NCI-H82 treated with DMSO at 0.1 percent for 48 hours (cell line): ENCODE measurements around the gene TPRA1.
A peak's percentile ranks its signal among the peaks of the same experiment; 100 is the strongest.
"Not testable (repeated sequence)": the region's sequence is repeated elsewhere in the genome, so short reads cannot be mapped to it uniquely, and the experiment has no call there.

Experiments used
- DNase-seq: peaks from one replicate; lab custom pipeline; 2025; ENCODE audit not compliant: unreplicated experiment; lab: John Stamatoyannopoulos, UW

TPRA1 gene

DNA sequence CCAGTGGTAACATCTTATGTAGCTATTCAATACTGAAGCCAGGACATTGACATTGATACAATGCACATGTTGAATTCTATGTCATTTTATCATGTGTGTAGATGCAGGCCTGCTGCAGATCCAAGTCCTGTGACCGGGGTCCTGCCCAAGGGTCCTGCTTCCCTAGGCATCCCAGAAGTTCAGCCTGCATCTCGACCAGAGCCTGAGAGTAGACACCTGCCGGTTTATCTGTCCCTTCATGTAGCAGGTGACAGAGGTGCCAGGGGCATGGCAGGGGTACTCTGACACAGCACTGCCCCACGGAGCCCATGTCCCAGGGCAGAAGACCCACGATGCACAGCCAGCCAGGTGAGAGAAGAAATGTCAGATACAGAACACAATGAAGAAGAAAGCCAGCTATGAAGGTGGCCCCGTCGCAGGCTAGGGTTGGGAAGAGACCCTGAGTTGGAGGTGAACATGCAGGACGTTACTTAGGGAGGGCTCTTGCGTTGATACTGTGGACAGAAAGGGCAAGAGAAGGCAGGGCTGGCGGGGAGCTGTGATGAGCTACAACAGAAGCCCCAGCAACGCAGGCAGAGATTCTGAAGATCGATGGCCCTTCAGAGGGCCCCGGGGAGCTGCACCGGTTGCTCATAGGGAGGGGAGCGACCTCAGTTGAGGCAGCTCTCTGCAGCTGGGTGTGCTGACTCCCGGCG is 51.0 kb downstream of the TPRA1 start:
- DNase-seq: no peak

DNA sequence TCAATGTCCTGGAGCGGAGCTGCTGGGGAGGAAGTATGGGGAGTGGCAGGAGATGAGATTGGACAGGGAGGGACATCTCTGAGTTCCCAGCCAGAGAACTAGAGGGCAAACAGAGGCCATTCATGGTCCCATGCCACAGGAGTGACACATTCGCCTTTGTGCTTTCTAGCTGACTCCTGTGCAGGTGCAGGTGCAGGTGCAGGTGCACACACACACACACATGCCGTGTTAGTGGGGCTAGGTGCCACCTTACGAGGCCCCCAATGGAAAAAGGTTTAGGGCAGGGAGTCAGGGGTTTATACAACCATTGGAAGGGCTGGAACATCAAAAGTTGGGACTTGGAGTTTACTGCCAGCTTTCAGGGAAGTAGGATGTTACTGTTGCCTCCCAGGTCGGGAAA is 52.0 kb downstream of the TPRA1 start:
- no peak for DNase-seq

DNA sequence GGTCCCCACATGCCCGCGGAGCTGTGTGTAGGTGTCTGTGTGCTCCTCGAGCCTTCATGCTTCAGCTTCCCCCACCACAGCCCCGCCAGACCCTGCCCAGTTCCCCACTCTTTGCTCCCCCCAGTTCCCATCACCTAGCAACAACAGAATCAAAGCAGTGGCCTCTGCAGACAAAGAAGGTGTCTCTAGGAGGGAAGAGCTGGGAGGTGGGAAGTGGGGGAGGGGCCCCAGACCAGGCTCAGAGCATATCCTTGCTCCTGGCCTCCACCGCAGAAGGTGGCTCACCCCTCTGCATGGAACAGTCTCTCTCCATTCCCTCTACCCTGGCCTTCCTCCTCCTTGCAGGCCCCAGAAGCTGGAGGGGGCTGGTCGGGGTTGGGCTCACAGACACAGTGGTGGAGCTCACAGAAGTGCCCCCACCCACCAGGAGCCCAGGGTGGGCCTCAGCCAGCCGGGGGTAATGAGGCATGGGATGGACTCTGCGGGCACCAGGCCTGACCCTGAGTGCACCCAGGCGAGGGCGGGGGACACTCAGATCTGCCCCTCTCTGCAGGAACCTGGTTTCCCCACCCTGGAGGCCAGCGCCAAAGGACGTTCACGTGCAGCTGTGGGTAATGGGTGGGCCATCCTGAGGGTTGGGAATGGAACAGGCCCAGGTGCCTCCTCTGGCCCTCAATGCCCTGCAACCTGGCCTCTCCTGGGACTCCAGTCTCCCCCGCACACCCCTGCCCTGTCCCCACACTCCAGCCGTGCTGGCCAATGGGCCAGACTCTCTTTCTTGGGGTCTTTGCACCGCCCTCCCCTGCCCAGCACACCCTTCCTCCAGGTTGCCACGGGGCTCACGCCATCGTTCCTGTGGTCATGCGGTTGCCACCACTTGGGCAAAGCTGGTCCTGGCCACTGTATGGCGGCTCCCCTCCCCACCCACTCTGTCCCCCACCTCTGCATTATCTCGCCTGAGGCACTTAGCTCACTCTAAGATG is 53.4 kb downstream of the TPRA1 start:
- DNase-seq: no peak

- no peak for DNase-seq
Observed at GRCh38 chr3:127535901-127536829, 54.4 kb downstream of the TPRA1 start.

- DNase-seq: peak; percentile 61
Observed at GRCh38 chr3:127535106-127535785, 55.3 kb downstream of the TPRA1 start.

DNA sequence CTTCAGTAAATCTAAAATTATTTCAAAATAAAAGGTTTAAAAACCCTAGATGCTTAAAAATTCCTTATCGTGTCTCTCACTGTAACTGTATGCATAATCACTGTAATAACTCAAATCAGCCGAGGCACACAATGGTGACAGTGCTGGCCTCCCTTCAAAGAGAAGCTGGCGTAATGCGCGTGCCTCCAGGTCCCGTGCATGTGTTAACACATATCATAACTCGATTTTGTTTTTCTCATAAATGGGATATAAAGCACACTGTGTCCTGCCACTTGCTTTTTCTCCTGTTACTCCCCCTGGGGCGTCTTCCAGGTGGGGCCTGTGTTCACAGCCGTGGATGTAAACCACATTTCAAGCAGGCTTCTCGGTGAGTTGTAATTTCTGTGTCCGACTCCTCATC is 56.0 kb downstream of the TPRA1 start:
- DNase-seq: no peak

DNA sequence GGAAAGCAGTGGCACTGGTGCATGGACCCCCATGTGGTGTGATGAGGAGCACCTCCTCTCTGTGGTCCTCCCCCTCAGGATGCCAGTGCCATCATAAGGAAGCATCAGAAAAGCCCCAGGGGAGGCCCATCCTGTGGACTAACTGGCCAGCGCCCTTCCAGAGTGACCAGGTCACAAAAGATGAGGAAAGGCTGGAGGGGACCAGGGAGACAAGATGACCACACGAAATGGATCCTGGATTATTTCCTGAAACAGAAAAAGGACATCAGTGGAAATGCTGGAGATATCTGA is 56.4 kb downstream of the TPRA1 start:
- DNase-seq: no peak

- no peak for DNase-seq
Observed at GRCh38 chr3:127532561-127533203, 57.9 kb downstream of the TPRA1 start.

GRCh38 chr3:127531821-127532220 is 58.7 kb downstream of the TPRA1 start:
- no peak for DNase-seq

DNA sequence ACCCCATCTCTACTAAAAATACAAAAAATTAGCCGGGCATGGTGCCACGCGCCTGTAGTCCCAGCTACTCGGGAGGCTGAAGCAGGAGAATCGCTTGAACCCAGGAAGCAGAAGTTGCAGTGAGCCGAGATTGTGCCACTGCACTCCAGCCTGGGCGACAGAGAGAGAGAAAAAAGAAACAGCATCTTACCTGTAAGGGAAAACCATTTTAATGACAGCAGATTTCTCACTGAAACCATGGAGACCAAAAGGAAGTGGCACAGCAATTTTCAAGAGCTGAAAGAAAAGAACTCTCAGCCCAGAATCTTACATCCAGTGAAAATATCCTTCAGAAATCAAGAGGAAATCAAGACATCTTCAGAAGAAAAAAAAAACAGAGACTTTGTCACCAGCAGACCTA is 59.7 kb downstream of the TPRA1 start:
- DNase-seq: not testable (repeated sequence)

- DNase-seq: no peak
Observed at GRCh38 chr3:127529346-127530188, 61.0 kb downstream of the TPRA1 start.

DNA sequence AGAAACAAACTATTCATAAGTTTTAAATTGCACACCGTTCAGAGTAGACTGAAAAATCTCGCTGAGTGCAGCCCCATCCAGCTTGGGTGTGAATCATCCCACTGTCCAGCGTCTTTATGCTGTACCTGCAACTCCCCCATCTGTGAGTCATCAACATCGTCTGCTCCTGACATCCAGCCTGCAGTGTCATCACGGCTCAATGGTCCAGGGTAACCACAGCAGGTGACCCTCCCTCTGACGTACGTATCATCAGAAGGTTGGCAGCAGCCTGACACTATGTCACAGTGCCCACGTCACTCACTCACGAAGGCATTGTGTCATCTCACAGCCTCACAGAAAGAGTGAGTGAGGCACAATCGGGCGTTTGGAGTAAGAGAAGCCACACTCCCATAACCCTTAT is 65.2 kb downstream of the TPRA1 start:
- DNase-seq: no peak

DNA sequence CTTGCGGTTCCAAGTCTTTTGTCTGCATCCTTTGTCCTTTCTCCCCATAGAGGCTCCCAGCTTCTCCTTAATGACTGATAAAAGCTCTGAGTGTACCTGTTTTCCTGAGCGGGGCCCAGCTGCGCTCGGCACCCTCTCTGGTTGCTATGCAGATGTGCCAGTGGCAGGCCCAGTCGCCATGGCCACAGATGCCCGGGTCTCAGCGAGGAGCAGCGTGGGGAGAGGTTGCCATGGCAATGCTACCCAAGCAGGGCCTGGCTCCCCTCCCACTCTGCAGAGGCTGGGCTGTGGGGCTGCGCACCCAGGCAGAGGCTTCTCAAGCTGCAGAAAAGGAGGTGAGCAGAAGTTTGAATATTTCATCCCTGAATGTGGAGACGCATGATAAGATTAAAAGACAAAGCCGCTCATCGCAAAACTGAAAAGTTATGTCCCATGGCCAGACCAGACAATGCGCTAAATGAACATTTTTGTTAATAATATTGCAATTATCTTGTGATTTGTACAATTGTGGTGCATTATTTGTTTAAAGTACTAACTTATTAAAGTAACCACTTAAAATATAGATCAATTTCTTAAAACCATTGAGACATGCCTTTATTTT is 66.1 kb downstream of the TPRA1 start:
- DNase-seq: no peak
